T-helper 9 cell (primary cell): ENCODE data around the gene C2CD4C.
"Not testable (repeated sequence)": the region's sequence is repeated elsewhere in the genome, so short reads cannot be mapped to it uniquely, and the experiment has no call there.

ENCODE experiments used
- DNase-seq: peaks from one replicate; pipeline ENCODE4 v3.0.0-alpha.2; 2020

The C2CD4C gene

DNA sequence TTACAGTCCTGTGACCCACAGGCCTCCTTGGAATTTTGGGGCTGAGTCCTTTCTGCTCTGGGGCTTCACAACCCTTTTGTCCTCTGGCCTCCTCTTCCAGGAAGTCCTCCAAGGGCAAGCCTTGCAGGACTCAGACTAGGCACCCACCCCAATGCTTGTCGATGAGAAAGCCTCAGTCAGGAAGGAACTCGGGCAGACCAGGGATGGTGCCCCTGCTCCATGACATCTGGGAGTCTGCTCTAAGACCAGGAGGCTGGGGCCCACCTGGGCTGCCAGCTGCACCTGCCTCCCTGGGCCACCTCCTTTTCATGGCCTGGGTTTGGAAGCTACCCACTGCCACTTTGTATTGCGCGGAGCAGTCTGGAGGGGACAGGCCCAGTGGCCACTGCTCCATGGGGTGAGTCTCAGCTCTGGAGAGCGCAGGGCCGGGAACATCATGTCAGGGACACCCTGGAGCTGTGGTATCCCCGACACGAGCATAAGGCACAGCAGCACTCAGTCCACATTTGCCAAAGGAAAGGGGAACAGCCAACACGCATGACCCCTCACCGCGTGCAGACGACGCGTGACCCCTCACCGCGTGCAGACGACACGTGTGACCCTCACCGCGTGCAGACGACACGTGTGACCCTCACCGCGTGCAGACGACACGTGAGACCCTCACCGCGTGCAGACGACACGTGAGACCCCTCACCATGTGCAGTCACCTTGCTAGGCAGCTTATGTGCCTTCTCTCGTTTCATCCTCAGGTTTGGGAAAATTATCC, 10.8 kb downstream of the C2CD4C start:
- no peak for DNase-seq

- no peak for DNase-seq
Measured at GRCh38 chr19:397321-397720, 11.6 kb downstream of the C2CD4C start.

- no peak for DNase-seq
Measured at GRCh38 chr19:395467-395866, 13.5 kb downstream of the C2CD4C start.

DNA sequence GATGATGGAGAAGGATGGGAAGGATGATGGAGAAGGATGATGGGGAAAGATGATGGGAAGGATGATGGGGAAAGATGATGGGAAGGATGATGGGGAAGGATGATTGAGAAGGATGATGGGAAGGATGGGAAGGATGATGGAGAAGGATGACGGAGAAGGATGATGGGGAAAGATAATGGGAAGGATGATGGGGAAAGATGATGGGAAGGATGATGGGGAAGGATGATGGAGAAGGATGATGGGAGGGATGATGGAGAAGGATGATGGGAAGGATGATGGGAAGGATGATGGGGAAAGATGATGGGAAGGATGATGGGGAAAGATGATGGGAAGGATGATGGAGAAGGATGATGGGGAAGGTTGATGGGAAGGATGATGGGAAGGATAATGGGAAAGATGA, 14.1 kb downstream of the C2CD4C start:
- DNase-seq: not testable (repeated sequence)

DNA sequence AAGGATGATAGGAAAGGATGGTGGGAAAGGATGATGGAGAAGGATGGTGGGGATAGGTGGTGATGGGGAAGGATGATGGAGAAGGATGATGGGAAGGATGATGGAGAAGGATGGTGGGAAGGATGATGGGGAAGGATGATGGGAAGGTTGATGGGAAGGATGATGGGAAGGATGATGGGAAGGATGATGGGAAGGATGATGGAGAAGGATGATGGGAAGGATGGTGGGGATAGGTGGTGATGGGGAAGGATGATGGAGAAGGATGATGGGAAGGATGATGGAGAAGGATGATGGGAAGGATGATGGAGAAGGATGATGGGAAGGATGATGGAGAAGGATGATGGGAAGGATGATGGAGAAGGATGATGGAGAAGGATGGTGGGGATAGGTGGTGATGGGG, 15.4 kb downstream of the C2CD4C start:
- not testable (repeated sequence) for DNase-seq

DNA sequence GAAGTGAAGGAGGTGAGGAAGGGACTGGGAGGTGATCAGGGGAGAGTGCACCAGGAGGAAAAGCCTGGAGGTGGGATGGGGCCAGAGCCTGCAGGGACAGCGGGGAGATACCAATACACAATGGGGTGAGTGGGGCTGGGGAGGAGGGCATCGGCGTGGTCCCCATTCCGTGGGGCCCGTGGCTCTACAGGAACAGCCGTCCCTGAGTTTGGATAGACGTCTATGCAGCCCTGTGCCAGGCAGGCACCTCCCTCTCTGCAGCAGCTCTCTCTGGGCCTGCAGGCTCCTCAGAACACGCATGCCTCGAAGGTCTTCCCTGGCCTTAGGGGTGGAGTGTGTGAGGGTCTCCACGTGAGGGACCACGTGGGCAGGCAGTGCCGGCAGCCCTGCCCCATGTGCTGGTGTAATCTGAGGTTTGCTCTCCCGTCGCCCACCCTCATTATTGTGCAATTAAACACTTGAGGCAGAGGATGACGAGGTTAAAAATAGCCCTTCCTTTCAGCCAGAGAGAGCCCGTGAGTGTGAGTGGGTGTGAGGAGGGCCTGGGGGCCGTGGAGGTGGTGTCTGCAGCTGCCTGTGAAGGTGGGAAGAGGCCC, 16.5 kb downstream of the C2CD4C start:
- DNase-seq: no peak

DNA sequence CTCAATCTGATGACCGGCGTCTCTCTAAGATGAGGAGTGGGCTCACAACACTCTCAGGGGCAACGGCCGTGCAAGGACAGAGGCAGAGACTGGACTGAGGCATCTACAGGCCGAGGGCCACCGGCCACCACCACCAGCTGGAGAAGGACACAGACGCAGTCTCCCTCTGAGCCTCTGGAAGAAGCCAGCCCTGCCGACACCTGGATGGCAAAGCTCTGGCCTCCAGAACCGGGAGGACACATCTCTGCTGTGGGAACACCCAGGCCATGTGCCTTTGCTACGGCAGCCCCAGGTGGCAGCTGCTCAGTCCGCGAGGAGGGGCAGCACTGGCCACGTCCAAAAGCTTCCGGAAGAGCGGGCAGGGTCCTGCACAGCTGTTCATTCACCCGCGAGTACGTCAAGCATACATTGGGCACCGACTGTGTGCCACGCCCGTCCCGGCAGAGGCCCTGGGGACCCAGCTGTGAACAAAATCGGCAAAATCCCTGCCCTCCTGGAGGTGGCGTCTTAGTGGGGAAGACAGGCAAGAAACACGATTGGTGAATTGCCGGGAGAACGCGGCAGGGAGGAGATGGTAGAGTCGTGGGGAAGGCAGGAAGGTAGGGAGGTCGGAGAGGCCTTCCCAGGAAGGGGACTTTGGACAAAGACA, 17.1 kb downstream of the C2CD4C start:
- DNase-seq: no peak

DNA sequence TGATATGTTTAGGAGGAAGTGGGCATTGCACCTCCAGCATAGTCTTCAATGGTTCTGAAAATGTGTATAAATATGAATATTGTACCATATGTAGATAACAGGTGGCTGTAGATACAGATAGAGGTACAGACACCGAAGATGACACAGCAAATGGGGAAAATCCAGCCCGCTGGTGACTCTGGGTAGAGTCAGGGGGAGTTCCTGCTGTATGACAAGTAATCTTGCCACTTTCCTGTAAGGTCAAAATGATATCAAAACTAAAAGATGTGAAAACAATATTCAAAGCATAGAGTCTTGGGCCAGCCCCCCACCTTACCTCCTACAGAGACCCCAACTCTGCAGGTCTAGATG, 17.8 kb downstream of the C2CD4C start:
- no peak for DNase-seq

- no peak for DNase-seq
Measured at GRCh38 chr19:390386-391206, 18.4 kb downstream of the C2CD4C start.

GRCh38 chr19:389935-390289, 19.0 kb downstream of the C2CD4C start:
- no peak for DNase-seq

- no peak for DNase-seq
Measured at GRCh38 chr19:389255-389934, 19.6 kb downstream of the C2CD4C start.

DNA sequence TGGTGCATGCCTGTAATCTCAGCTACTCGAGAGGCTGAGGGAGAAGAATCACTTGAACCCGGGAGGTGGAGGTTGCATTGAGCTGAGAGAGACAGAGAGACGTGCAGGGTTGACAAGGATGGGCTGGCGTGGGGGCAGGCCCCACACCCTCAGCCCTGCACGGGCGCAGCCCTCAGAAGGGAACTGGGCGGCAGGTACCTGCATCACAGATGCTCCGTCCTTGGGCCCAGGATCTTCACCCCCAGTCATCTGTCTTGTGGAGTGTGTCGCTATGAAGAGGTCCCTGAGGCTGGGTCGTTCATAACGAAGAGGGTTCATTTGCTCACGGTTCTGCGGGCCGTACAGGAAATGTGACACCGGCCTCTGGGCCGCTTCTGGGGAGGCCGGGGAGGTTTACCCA, 20.3 kb downstream of the C2CD4C start:
- no peak for DNase-seq

GRCh38 chr19:387777-388176, 21.2 kb downstream of the C2CD4C start:
- no peak for DNase-seq

- not testable (repeated sequence) for DNase-seq
Measured at GRCh38 chr19:386632-387301, 22.2 kb downstream of the C2CD4C start.

GRCh38 chr19:386189-386588, 22.8 kb downstream of the C2CD4C start:
- not testable (repeated sequence) for DNase-seq

- DNase-seq: no peak
Measured at GRCh38 chr19:384799-385169, 24.2 kb downstream of the C2CD4C start.

GRCh38 chr19:383922-384798, 24.8 kb downstream of the C2CD4C start:
- no peak for DNase-seq

GRCh38 chr19:383040-383439, 25.9 kb downstream of the C2CD4C start:
- DNase-seq: no peak

DNA sequence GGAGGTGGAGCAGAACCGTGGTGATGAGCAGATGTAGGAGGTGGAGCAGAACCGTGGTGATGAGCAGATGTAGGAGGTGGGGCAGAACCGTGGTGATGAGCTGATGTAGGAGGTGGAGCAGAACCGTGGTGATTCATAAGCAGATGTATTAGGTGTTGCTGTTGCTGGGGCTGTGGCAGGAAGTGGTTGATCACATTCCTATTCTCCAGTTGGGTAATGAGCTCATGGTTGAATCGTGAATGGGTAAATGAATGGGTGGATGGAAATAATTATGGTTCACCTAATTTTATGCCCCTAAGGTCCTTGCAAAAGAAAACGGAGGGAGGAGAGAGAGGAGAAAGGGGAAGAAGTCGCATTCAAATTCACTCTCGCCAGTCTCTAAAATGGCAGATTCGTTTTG, 26.4 kb downstream of the C2CD4C start:
- not testable (repeated sequence) for DNase-seq

- not testable (repeated sequence) for DNase-seq
Measured at GRCh38 chr19:381901-382300, 27.0 kb downstream of the C2CD4C start.

GRCh38 chr19:380618-381219, 28.2 kb downstream of the C2CD4C start:
- DNase-seq: not testable (repeated sequence)
